Measurements from ENCODE around the gene NAA80.
"Not testable (repeated sequence)": the region's sequence is repeated elsewhere in the genome, so short reads cannot be mapped to it uniquely, and the experiment has no call there.

NAA80 gene

DNA sequence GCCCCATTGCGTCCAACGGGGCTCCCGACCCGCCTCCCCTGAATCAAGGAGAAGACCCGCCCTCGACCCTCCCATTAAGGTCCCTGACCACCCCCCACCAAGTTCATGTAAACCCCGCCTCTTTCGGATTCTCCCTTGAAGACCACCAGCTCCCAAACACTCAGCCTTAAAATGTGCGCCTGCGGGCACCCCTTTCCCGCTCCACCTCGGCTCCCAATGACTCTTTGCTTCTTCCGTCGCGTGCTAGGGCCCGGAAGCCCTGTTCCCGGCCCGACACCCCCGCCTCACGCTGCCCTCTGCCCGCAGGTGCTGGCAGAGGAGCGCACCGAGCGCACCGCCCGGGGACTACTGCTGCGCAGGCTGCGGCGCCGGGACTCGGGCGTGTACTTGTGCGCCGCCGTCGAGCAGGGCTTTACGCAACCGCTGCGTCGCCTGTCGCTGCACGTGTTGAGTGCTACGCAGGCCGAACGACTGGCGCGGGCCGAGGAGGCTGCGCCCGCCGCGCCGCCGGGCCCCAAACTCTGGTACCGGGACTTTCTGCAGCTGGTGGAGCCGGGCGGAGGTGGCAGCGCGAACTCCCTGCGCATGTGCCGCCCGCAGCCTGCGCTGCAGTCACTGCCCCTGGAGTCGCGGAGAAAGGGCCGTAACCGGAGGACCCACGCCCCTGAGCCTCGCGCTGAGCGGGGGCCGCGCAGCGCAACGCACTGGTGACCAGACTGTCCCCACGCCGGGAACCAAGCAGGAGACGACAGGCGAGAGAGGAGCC, 23.0 kb downstream of the NAA80 start:
- DNase-seq (ENCODE audit: low read depth): no peak
- TF ChIP-seq CTCF (conservative IDR thresholded peaks at IDR 0.05; ENCODE audit: low read depth, low read length): no peak
- no peak overlapping the region for H3K4me3 ChIP-seq (ENCODE audit: low read depth, low read length)

- DNase-seq (ENCODE audit: low read depth): no peak
- no peak for TF ChIP-seq CTCF (conservative IDR thresholded peaks at IDR 0.05; ENCODE audit: low read depth, low read length)
- H3K4me3 ChIP-seq (ENCODE audit: low read depth, low read length): no peak overlapping the region
Measured at GRCh38 chr3:50275141-50275995, 23.8 kb downstream of the NAA80 start.

DNA sequence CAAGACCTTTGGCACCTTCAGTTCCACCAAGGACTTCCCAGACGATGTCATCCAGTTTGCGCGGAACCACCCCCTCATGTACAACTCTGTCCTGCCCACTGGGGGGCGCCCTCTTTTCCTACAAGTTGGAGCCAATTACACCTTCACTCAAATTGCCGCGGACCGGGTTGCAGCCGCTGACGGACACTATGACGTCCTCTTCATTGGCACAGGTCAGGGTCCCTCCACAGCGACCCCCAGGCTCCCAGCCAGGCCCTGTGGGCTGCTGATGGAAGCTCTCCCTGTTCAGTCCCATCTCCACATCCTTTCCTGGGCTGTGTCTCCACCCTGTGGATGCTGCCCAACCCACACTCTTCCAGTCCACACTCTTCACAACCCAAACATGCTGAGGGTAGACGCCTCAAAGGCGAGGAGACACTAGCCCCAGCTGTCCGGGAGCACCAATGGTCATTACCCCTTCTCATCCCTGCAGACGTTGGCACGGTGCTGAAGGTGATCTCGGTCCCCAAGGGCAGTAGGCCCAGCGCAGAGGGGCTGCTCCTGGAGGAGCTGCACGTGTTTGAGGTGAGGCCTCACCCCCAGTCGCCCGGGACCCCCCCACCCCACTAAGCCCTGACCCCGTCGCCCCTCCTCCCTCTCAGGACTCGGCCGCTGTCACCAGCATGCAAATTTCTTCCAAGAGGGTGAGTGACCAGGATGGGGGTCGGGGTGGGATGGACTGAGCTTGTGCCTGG, 24.7 kb downstream of the NAA80 start:
- H3K4me3 ChIP-seq (ENCODE audit: low read depth, low read length): no peak overlapping the region
- peak; percentile 72 for TF ChIP-seq CTCF (conservative IDR thresholded peaks at IDR 0.05; ENCODE audit: low read depth, low read length)
- peak; percentile 60 for DNase-seq (ENCODE audit: low read depth)

- TF ChIP-seq CTCF (conservative IDR thresholded peaks at IDR 0.05; ENCODE audit: low read depth, low read length): no peak
- H3K4me3 ChIP-seq (ENCODE audit: low read depth, low read length): no peak overlapping the region
- DNase-seq (ENCODE audit: low read depth): no peak
Measured at GRCh38 chr3:50273689-50274065, 25.5 kb downstream of the NAA80 start.

- peak overlapping the region; percentile 38 for H3K4me3 ChIP-seq (ENCODE audit: low read depth, low read length)
- peak; percentile 95 for TF ChIP-seq CTCF (conservative IDR thresholded peaks at IDR 0.05; ENCODE audit: low read depth, low read length)
Measured at GRCh38 chr3:50272911-50273688, 26.1 kb downstream of the NAA80 start.

DNA sequence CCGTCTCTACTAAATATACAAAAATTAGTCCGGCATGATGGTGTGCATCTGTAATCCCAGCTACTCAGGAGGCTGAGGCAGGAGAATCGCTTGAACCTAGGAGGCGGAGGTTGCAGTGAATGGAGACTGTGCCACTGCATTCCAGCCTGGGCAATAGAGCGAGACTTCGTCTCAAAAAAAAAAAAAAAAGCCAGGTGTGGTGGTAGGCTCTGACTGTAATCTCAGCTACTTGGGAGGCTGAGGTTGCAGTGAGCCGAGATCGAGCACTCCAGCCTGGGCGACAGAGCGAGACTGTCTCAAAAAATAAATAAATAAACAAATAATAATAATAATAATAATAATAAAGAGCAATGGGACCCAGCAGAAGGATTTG, 26.7 kb downstream of the NAA80 start:
- H3K4me3 ChIP-seq (ENCODE audit: low read depth, low read length); DNase-seq (ENCODE audit: low read depth): not testable (repeated sequence)

More at GRCh38 chr3:50272911-50273688, 26.1 kb downstream of the NAA80 start:
- peak; percentile 72 for DNase-seq (ENCODE audit: low read depth)

Measured in choroid plexus epithelial cell (primary cell).